Measurements from ENCODE around the gene IL36G. TPM values are rescaled to one million over a fixed set of nuclear protein-coding genes. Genes with fewer than 3 reads are reported as not detected.

Gene IL36G
- total RNA-seq, 1 experiment from 2014 or later: not detected

DNA sequence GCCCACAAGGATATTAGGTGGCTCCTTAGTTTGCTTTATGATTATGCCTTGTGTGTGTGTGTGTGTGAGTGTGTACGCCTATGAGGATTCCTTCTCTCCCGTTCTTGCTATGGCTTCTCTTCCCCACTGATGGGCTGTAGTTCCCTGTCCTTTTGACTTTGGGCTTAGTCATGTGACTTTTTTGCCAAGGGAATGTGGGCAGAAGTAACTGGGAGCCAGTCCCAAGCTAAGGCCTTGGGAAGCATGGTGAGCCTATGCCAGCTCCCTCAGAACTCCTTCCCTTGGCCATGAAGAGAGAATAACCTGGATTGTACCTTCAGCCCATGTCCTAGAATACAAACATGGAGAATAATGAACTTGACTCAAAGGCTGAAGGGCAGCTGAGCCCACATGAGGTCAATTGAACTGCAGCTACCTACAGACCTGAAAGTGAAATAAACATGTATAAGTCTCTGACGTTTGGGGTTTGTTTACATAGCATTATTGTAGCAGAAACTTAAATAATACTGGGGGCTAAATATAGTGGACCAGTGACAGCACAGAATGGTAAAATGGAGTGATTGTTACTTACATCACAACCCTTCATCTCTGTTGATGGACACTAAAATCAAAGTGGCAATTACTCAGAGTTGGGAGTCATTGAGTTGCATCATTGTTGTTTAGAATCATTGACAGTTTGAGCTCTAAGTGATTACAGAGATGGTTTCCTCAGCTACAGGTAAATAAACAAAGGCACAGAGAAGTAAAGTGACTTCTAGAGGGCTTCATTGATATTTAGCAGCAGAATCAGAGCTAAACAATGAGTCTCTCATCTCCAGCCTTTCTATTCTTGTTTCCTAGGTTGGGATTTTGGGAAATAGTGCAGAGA, 15.3 kb upstream of the IL36G start:
- ChIA-PET CTCF (interaction anchor here (1.0 to 6.3 kb wide), 4 partner anchors 10 to 214 kb away, joined by 3 to 62 read pairs (median 20); no protein-coding TSS in a partner anchor), POLR2A (no interaction called here)
- Mint-ChIP-seq H3K4me3 (ENCODE audit: unreplicated experiment) (no peak overlapping the region), H3K4me1 (ENCODE audit: insufficient read depth, unreplicated experiment) (no peaks in the 10 kb centered on the region), H3K9me3 (ENCODE audit: unreplicated experiment) (no peaks in the 10 kb centered on the region), H3K27me3 (ENCODE audit: insufficient read depth, unreplicated experiment) (no peaks in the 10 kb centered on the region), H3K36me3 (ENCODE audit: insufficient read depth, unreplicated experiment) (no peaks in the 10 kb centered on the region), H3K27ac (ENCODE audit: low read depth, unreplicated experiment) (no peak overlapping the region)
- intact Hi-C loops (cut with micrococcal nuclease): no loop called here
- DNase-seq (ENCODE audit: unreplicated experiment): no peak
- no TSS peak for BruUV-seq (replicated peaks)
- TF ChIP-seq, protein P1, sequence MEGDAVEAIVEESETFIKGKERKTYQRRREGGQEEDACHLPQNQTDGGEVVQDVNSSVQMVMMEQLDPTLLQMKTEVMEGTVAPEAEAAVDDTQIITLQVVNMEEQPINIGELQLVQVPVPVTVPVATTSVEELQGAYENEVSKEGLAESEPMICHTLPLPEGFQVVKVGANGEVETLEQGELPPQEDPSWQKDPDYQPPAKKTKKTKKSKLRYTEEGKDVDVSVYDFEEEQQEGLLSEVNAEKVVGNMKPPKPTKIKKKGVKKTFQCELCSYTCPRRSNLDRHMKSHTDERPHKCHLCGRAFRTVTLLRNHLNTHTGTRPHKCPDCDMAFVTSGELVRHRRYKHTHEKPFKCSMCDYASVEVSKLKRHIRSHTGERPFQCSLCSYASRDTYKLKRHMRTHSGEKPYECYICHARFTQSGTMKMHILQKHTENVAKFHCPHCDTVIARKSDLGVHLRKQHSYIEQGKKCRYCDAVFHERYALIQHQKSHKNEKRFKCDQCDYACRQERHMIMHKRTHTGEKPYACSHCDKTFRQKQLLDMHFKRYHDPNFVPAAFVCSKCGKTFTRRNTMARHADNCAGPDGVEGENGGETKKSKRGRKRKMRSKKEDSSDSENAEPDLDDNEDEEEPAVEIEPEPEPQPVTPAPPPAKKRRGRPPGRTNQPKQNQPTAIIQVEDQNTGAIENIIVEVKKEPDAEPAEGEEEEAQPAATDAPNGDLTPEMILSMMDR (IDR thresholded peaks at IDR 0.05; ENCODE audit: unreplicated experiment): no peak

DNA sequence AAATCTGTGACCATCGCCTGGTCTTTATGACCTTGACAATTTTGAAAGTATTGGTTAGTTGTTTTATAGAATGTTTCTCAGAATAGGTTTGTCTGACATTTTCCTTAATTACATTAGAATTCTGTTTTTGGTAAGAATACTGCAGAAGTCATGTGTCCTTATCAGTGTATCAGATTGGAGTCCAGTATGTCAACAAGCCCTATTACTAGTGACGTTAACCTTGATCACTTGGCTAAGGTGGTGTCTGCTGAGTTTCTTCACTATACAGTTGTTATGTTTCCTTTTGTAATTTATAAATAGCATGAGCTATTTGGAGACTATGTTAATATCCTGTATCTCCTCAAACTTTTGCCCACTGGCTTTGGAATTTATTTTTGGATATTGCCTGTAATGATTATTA, 10.8 kb upstream of the IL36G start:
- intact Hi-C loops (cut with micrococcal nuclease): no loop called here
- CTCF ChIA-PET: interaction anchor here (0.7 to 1.4 kb wide), 3 partner anchors 8 to 18 kb away, joined by 3 to 5 read pairs (median 4); no protein-coding TSS in a partner anchor

DNA sequence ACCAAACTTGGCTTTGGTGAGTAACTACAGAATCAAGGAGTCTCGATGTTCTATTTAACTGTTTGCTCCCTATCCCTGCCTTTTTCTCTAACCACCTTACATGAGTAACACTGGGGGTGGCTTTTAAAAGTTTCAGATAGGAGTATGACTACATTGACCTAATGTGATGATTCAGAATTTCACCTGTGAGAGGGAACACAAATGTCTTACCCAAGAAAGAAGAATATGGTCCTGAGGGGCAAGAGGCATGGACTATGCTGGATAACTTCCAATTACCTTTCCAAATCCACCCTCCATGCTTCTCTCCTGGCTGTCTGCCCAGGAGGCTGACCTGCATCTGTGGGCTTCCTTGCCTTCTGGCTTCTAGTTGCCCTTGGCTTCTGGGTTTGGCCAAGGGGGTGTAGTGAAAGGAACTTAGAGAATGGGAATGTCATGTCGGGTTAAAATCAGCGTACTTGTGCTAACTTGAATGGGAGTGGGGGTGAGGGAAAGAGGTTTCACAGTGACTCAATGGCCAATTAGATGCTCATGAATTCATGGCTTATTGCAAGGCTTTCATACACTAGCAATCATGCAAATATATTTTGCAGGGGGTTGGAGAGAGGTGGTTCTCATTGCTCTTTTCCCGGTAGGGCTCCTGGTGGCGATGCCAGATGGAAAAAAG, 5.3 kb upstream of the IL36G start:
- no TSS peak for BruUV-seq (replicated peaks)
- ChIA-PET POLR2A (interaction anchor here (0.7 to 1.0 kb wide), 2 partner anchors 13 to 14 kb away, joined by 3 read pairs; no protein-coding TSS in a partner anchor), CTCF (interaction anchor here (0.6 to 1.0 kb wide), 3 partner anchors 11 to 131 kb away, joined by 3 read pairs; no protein-coding TSS in a partner anchor)
- TF ChIP-seq, protein P1 (IDR thresholded peaks at IDR 0.05; ENCODE audit: unreplicated experiment): no peak
- H3K9me3 Mint-ChIP-seq (ENCODE audit: unreplicated experiment): no peaks in the 10 kb centered on the region
- peaks cover 11% of the 10 kb centered on the region for H3K27me3 Mint-ChIP-seq (ENCODE audit: insufficient read depth, unreplicated experiment)
- intact Hi-C loops (cut with micrococcal nuclease): no loop called here
- H3K36me3 Mint-ChIP-seq (ENCODE audit: insufficient read depth, unreplicated experiment): no peaks in the 10 kb centered on the region
- peaks cover 11% of the 10 kb centered on the region for H3K4me1 Mint-ChIP-seq (ENCODE audit: insufficient read depth, unreplicated experiment)
- DNase-seq (ENCODE audit: unreplicated experiment): peak; percentile 93
- no peak overlapping the region for H3K27ac Mint-ChIP-seq (ENCODE audit: low read depth, unreplicated experiment)
- no peak overlapping the region for H3K4me3 Mint-ChIP-seq (ENCODE audit: unreplicated experiment)

More for the DNA sequence above, 10.8 kb upstream of the IL36G start:
- H3K4me3 Mint-ChIP-seq (ENCODE audit: unreplicated experiment): no peak overlapping the region
- peaks cover 2% of the 10 kb centered on the region for H3K4me1 Mint-ChIP-seq (ENCODE audit: insufficient read depth, unreplicated experiment)
- POLR2A ChIA-PET: interaction anchor here (0.7 kb wide), 1 partner anchor 268 kb away, joined by 4 read pairs; no protein-coding TSS in a partner anchor
- H3K9me3 Mint-ChIP-seq (ENCODE audit: unreplicated experiment): no peaks in the 10 kb centered on the region
- H3K27ac Mint-ChIP-seq (ENCODE audit: low read depth, unreplicated experiment): no peak overlapping the region
- no peaks in the 10 kb centered on the region for H3K27me3 Mint-ChIP-seq (ENCODE audit: insufficient read depth, unreplicated experiment)
- DNase-seq (ENCODE audit: unreplicated experiment): no peak
- no TSS peak for BruUV-seq (replicated peaks)
- no peaks in the 10 kb centered on the region for H3K36me3 Mint-ChIP-seq (ENCODE audit: insufficient read depth, unreplicated experiment)
- TF ChIP-seq, protein P1 (IDR thresholded peaks at IDR 0.05; ENCODE audit: unreplicated experiment): no peak

DNA sequence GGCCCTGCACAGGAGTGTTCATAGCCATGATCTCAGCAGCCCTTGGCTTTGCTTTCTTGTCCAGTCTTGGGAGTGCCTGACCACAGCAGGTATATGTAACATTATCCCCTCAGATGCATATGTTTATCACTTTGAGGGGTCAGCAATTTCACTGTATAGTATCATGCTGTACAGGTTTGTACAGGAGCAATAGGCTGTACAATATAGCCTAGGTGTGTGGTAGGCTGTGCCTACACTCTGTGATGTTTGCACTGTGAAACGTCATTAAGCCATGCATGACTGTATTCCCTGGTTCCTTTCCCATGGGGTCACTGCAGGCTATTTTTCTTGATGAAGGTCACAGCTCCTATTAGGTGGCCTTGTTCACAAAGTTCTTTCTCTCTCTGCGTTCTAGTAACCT, 4.7 kb upstream of the IL36G start:
- no peaks in the 10 kb centered on the region for H3K36me3 Mint-ChIP-seq (ENCODE audit: insufficient read depth, unreplicated experiment)
- no TSS peak for BruUV-seq (replicated peaks)
- ChIA-PET POLR2A (interaction anchor here (1.0 kb wide), 1 partner anchor 14 kb away, joined by 3 read pairs; no protein-coding TSS in a partner anchor), CTCF (interaction anchor here (1.0 kb wide), 1 partner anchor 50 kb away, joined by 3 read pairs; no protein-coding TSS in a partner anchor)
- no peaks in the 10 kb centered on the region for H3K9me3 Mint-ChIP-seq (ENCODE audit: unreplicated experiment)
- peaks cover 11% of the 10 kb centered on the region for H3K27me3 Mint-ChIP-seq (ENCODE audit: insufficient read depth, unreplicated experiment)
- H3K4me1 Mint-ChIP-seq (ENCODE audit: insufficient read depth, unreplicated experiment): peaks cover 11% of the 10 kb centered on the region
- H3K27ac Mint-ChIP-seq (ENCODE audit: low read depth, unreplicated experiment): no peak overlapping the region
- H3K4me3 Mint-ChIP-seq (ENCODE audit: unreplicated experiment): no peak overlapping the region
- peak; percentile 14 for DNase-seq (ENCODE audit: unreplicated experiment)
- TF ChIP-seq, protein P1 (IDR thresholded peaks at IDR 0.05; ENCODE audit: unreplicated experiment): no peak
- intact Hi-C loops (cut with micrococcal nuclease): no loop called here

Measured in MCF 10A (cell line).